Amniotic stem cell (primary cell): Measurements from ENCODE around the gene ZNF730.
"Not testable (repeated sequence)": the region's sequence is repeated elsewhere in the genome, so short reads cannot be mapped to it uniquely, and the experiment has no call there.

Experiments used
- DNase-seq: peaks from one replicate; lab custom pipeline; 2025; lab: John Stamatoyannopoulos, UW

The ZNF730 gene

GRCh38 chr19:23116802-23117571 is at the start of gene ZNF730:
ZNF730 (plus strand) TSS chr19:23117025; CDS start chr19:23117174, 149 bp downstream.
- no peak for DNase-seq

GRCh38 chr19:23070353-23071146 is 46.3 kb upstream of the ZNF730 start:
- no peak for DNase-seq

- no peak for DNase-seq
These were observed 45.7 kb upstream of the ZNF730 start for GRCh38 chr19:23071147-23071511.

GRCh38 chr19:23075031-23075733 is 41.6 kb upstream of the ZNF730 start:
- DNase-seq: no peak

- DNase-seq: not testable (repeated sequence)
These were observed 39.0 kb upstream of the ZNF730 start for GRCh38 chr19:23077776-23078175.

GRCh38 chr19:23093832-23094231 is 23.0 kb upstream of the ZNF730 start:
- DNase-seq: no peak

GRCh38 chr19:23095418-23095817 is 21.4 kb upstream of the ZNF730 start:
- no peak for DNase-seq

GRCh38 chr19:23098286-23098685 is 18.5 kb upstream of the ZNF730 start:
- no peak for DNase-seq

GRCh38 chr19:23098988-23099387 is 17.8 kb upstream of the ZNF730 start:
- DNase-seq: no peak

GRCh38 chr19:23099966-23100365 is 16.9 kb upstream of the ZNF730 start:
- no peak for DNase-seq

GRCh38 chr19:23101241-23101640 is 15.6 kb upstream of the ZNF730 start:
- no peak for DNase-seq

GRCh38 chr19:23118400-23118799 is 1.6 kb downstream of the ZNF730 start:
- DNase-seq: no peak

GRCh38 chr19:23134211-23134610 is 17.4 kb downstream of the ZNF730 start:
- DNase-seq: not testable (repeated sequence)

- no peak for DNase-seq
These were observed 29.0 kb downstream of the ZNF730 start for GRCh38 chr19:23145617-23146415.

- DNase-seq: no peak
These were observed 43.9 kb downstream of the ZNF730 start for GRCh38 chr19:23160766-23161165.

- DNase-seq: not testable (repeated sequence)
These were observed 51.5 kb downstream of the ZNF730 start for GRCh38 chr19:23168286-23168685.

GRCh38 chr19:23183251-23183650 is 66.4 kb downstream of the ZNF730 start:
- DNase-seq: no peak

GRCh38 chr19:23190341-23190740 is 73.5 kb downstream of the ZNF730 start:
- no peak for DNase-seq
